HepG2 (cell line): ENCODE data around the gene RNF17. TPM values are rescaled to one million over a fixed set of nuclear protein-coding genes. Genes with fewer than 3 reads are reported as not detected.

ENCODE experiments used
- ATAC-seq: fragments of 200-7000 bp; cut with Tn5 transposase; 3 replicates; pipeline ENCODE4 v1.9.1; 2020; ENCODE audit warnings: mild to moderate bottlenecking, moderate library complexity
- BruUV-seq: library from RNA; stranded (reverse); fragments of 400-500 nt; replicated peaks from 2 replicates; lab custom pipeline; 2021; lab: Mats Ljungman, UMichigan
- CTCF ChIA-PET: fragments of 300-600 bp; formaldehyde crosslinking; extraction: SDS; loops from one replicate; lab custom pipeline; 2021; ENCODE audit warnings: low total read pairs, inconsistent platforms, low intra/inter-chr PET ratio; lab: Yijun Ruan, JAX
- POLR2A ChIA-PET: fragments of 350-600 bp; sonication (Branson Sonifier 250); formaldehyde crosslinking; loops from one replicate; lab custom pipeline; 2020; ENCODE audit warnings: antibody characterized with exemption, inconsistent platforms; lab: Yijun Ruan, JAX
- DNase-seq: peaks from one replicate; pipeline ENCODE4 v3.0.0-alpha.2; 2015; ENCODE audit warnings: low spot score
- FAIRE-seq: peaks from 3 replicates; lab custom pipeline; 2011; peaks lifted over from hg19 to GRCh38; lab: Jason Lieb, UNC
- H2AFZ ChIP-seq: one replicate; pipeline ENCODE4 v1.6.1; 2011; ENCODE audit warnings: low read length, inconsistent platforms
- H3K27ac ChIP-seq: fragments of 300-600 bp; 3 replicates; pipeline ENCODE4 v1.8.0; 2011; ENCODE audit warnings: mixed run types, mild to moderate bottlenecking, mixed read lengths, low read length, inconsistent platforms; ENCODE audit not compliant: insufficient read depth; ENCODE audit errors: extremely low read length
- H3K27me3 ChIP-seq, 2 experiments: fragments of 200-600 bp in 1 of 2; 2 replicates in 1 of 2; 3 replicates in 1 of 2; pipeline versions ENCODE4 v1.6.0 to v1.8.0; 2011; ENCODE audit warnings: low read length in 2 of 2, mild to moderate bottlenecking in 2 of 2, moderate library complexity in 2 of 2, inconsistent platforms in 1 of 2; ENCODE audit not compliant: insufficient read depth in 2 of 2, control insufficient read depth in 1 of 2
- H3K36me3 ChIP-seq, 2 experiments: fragments of 200-600 bp in 1 of 2; replicated peaks in 1 of 2; 2 replicates in 1 of 2; 3 replicates in 1 of 2; pipeline versions ENCODE4 v1.5.1 to v1.8.0; 2011; ENCODE audit warnings: low read length in 2 of 2, inconsistent platforms in 1 of 2; ENCODE audit not compliant: insufficient read depth in 2 of 2, control insufficient read depth in 1 of 2
- H3K4me1 ChIP-seq: 2 replicates; pipeline ENCODE4 v1.5.1; 2012; ENCODE audit warnings: low read length, inconsistent platforms; ENCODE audit not compliant: insufficient read depth
- H3K4me2 ChIP-seq: 2 replicates; pipeline ENCODE4 v1.6.0; 2011; ENCODE audit warnings: low read depth, low read length, inconsistent platforms
- H3K4me3 ChIP-seq, 3 experiments: fragments of 200-600 bp in 1 of 3; sonication (generic), shearing (Covaris generic) in 1 of 3; replicated peaks in 1 of 3; 2 replicates each; pipeline ENCODE4 v1.5.1; 2011 to 2016; ENCODE audit warnings: low read length in 3 of 3, inconsistent platforms in 2 of 3, low read depth in 2 of 3, mild to moderate bottlenecking in 2 of 3, control low read depth in 1 of 3, mixed read lengths in 1 of 3; ENCODE audit not compliant: insufficient read depth in 1 of 3
- H3K79me2 ChIP-seq: one replicate; pipeline ENCODE4 v1.6.1; 2011; ENCODE audit warnings: low read length, inconsistent platforms; ENCODE audit not compliant: insufficient read depth
- H3K9ac ChIP-seq: 2 replicates; pipeline ENCODE4 v1.6.0; 2011; ENCODE audit warnings: mild to moderate bottlenecking, low read depth, low read length, inconsistent platforms; ENCODE audit not compliant: insufficient read depth
- H3K9me3 ChIP-seq: 2 replicates; pipeline ENCODE4 v1.5.1; 2012; ENCODE audit warnings: mild to moderate bottlenecking, low read length
- H4K20me1 ChIP-seq: 2 replicates; pipeline ENCODE4 v1.6.0; 2011; ENCODE audit warnings: inconsistent platforms, mild to moderate bottlenecking, low read length, moderate library complexity; ENCODE audit not compliant: insufficient read depth
- BORCS8-MEF2B ChIP-seq: sonication (generic); formaldehyde crosslinking; IDR thresholded peaks from 2 replicates; pipeline ENCODE4 v1.8.0; 2022; ENCODE audit warnings: mild to moderate bottlenecking, missing genetic modification reagents
- GATAD1 ChIP-seq: IDR thresholded peaks from 2 replicates; pipeline ENCODE4 v1.6.1; 2016; ENCODE audit warnings: missing genetic modification reagents, missing compliant biosample characterization
- REL ChIP-seq: sonication (generic); formaldehyde crosslinking; conservative IDR thresholded peaks from 2 replicates; pipeline ENCODE4 v1.8.0; 2022; ENCODE audit warnings: mild to moderate bottlenecking, missing genetic modification reagents, moderate library complexity
- ZFX ChIP-seq: sonication (generic); formaldehyde crosslinking; IDR thresholded peaks from 2 replicates; pipeline ENCODE4 v1.4.0; 2020; ENCODE audit warnings: mild to moderate bottlenecking, low read depth, missing genetic modification reagents, moderate library complexity
- ZIK1 ChIP-seq: sonication (generic); formaldehyde crosslinking; IDR thresholded peaks from 2 replicates; pipeline ENCODE4 v1.5.0; 2020; ENCODE audit warnings: mild to moderate bottlenecking, low read depth, missing genetic modification reagents, borderline replicate concordance
- ZMYM4 ChIP-seq: sonication (generic); formaldehyde crosslinking; IDR thresholded peaks from 2 replicates; pipeline ENCODE4 v1.8.1; 2023; ENCODE audit warnings: mild to moderate bottlenecking, missing genetic modification reagents
- ZNF253 ChIP-seq: sonication (generic); formaldehyde crosslinking; IDR thresholded peaks from 2 replicates; pipeline ENCODE4 v1.8.0; 2022; ENCODE audit warnings: mild to moderate bottlenecking, missing genetic modification reagents, borderline replicate concordance
- ZNF557 ChIP-seq: sonication (generic); formaldehyde crosslinking; IDR thresholded peaks from 2 replicates; pipeline ENCODE4 v1.4.0; 2020; ENCODE audit warnings: missing genetic modification reagents
- ZNF891 ChIP-seq: sonication (generic); formaldehyde crosslinking; IDR thresholded peaks from 2 replicates; pipeline ENCODE4 v1.5.0; 2020; ENCODE audit warnings: mild to moderate bottlenecking, missing genetic modification reagents
- ZSCAN30 ChIP-seq: sonication (generic); formaldehyde crosslinking; IDR thresholded peaks from 2 replicates; pipeline ENCODE4 v1.5.0; 2020; ENCODE audit warnings: mild to moderate bottlenecking, missing genetic modification reagents
- WGBS: methylation state at CpG from one replicate; pipeline ENCODE4 v1.1.6; 2017; ENCODE audit warnings: low lambda C conversion rate; 5-methylcytosine and 5-hydroxymethylcytosine counted together
- in situ Hi-C: cut with HindIII; loops from 2 replicates; pipeline ENCODE4 v1.10.0; 2017; ENCODE audit warnings: low pct_unique_long_range_greater_than_20kb; ENCODE audit not compliant: extremely low pct_ligation_motif_present
- intact Hi-C: fragments of 100-400 bp; cut with micrococcal nuclease; formaldehyde crosslinking; loops from one replicate; pipeline ENCODE4 v1.10.0; 2022; ENCODE audit not compliant: unreplicated experiment
- polyA plus RNA-seq, 8 experiments: library from polyadenylated mRNA; depleted of rRNA in 3 of 8; stranded (reverse) in 7 of 8; unstranded in 1 of 8; fragments of >200 nt; fragmentation: Illumina TruSeq in 4 of 8; extraction: Trizol in 4 of 8; gene quantifications; 2 replicates each; pipeline versions ENCODE4 v1.2.1 to v1.2.3, GENCODE V29; 2011 to 2016; ENCODE audit warnings: low read depth in 4 of 8, missing spikeins in 1 of 8, mixed read lengths in 1 of 8; ENCODE audit not compliant: insufficient read depth in 1 of 8
- total RNA-seq, 5 experiments: library from RNA; depleted of rRNA; stranded (reverse); fragments of >200 nt; fragmentation: Illumina TruSeq; extraction: Trizol; gene quantifications; 2 replicates each; pipeline ENCODE4 v1.2.3, GENCODE V29; 2016; ENCODE audit warnings: low read depth in 1 of 5
- TF ChIP-seq, protein P1 (sequence below): sonication (generic); formaldehyde crosslinking; conservative IDR thresholded peaks from 2 replicates; pipeline ENCODE4 v1.4.0; 2020; ENCODE audit warnings: missing genetic modification reagents
- TF ChIP-seq, protein P2 (sequence below): sonication (generic); formaldehyde crosslinking; IDR thresholded peaks from 2 replicates; pipeline ENCODE4 v1.4.0; 2020; ENCODE audit warnings: missing genetic modification reagents, mild to moderate bottlenecking, borderline replicate concordance
- TF ChIP-seq, protein P3 (sequence below): sonication (generic); formaldehyde crosslinking; IDR thresholded peaks from 2 replicates; pipeline ENCODE4 v1.5.1; 2020; ENCODE audit warnings: missing genetic modification reagents, mild to moderate bottlenecking, borderline replicate concordance
- TF ChIP-seq, protein P4 (sequence below), 2 experiments: fragments of 450-650 bp in 1 of 2; sonication (generic) in 1 of 2; formaldehyde crosslinking; IDR thresholded peaks; 2 replicates each; pipeline versions ENCODE4 v1.5.0 to v1.8.0; 2020 to 2022; ENCODE audit warnings: mild to moderate bottlenecking in 1 of 2, missing genetic modification reagents in 1 of 2
- TF ChIP-seq, protein P5 (sequence below): sonication (generic); formaldehyde crosslinking; IDR thresholded peaks from 2 replicates; pipeline ENCODE4 v1.4.0; 2020; ENCODE audit warnings: missing genetic modification reagents

The RNF17 gene
- total and polyA plus RNA-seq, 2 of the 13 experiments (the other 11 are each of a cell fraction or from before 2014, with no cell fraction given) = not detected

DNA sequence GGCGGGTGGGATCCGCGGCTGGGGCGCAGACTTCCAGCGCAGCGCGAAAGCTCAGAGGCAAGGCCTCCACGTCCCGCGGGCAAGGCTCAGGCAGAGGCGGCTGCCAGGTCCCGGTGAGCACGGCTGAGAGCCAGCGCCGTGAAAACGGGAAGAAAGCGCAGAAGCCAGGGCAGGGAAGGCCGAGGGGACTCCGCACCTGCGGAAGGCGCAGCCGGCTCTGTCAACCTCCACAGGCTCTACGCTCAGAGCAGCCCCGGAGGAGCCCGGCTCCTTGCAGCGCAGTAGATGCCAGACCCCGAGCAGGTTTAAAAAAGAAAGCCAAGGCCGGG lies 131.0 kb downstream of the RNF17 start:
- ATAC-seq = no peak
- H3K27ac ChIP-seq = no peak overlapping the region
- CTCF ChIA-PET = no interaction called here
- DNase-seq = no peak
- no peak overlapping the region for H3K4me2 ChIP-seq
- no peaks in the 10 kb centered on the region for H3K9me3 ChIP-seq
- in situ Hi-C loops (no loop called here), intact Hi-C loops (no loop called here)
- FAIRE-seq = no peak
- H3K4me3 ChIP-seq = no peak overlapping the region
- no peaks in the 10 kb centered on the region for H3K79me2 ChIP-seq
- no peak overlapping the region for H2AFZ ChIP-seq
- H3K27me3 ChIP-seq = no peaks in the 10 kb centered on the region
- H3K4me1 ChIP-seq = no peaks in the 10 kb centered on the region
- H3K36me3 ChIP-seq = peaks cover 8 to 39% of the 10 kb centered on the region in 2 experiments; a peak in 3 of 5 replicates
- POLR2A ChIA-PET = no interaction called here
- 100% methylated on average over 13 of the region's 28 CpGs for WGBS
- H4K20me1 ChIP-seq = no peaks in the 10 kb centered on the region
- no TSS peak for BruUV-seq
- H3K9ac ChIP-seq = no peak overlapping the region
- TF ChIP-seq ZNF253 (CRISPR knock-in tag) = no peak
- no peak for TF ChIP-seq BORCS8-MEF2B (CRISPR knock-in tag)
- no peak for TF ChIP-seq ZNF557 (CRISPR knock-in tag)
- TF ChIP-seq, protein P1, sequence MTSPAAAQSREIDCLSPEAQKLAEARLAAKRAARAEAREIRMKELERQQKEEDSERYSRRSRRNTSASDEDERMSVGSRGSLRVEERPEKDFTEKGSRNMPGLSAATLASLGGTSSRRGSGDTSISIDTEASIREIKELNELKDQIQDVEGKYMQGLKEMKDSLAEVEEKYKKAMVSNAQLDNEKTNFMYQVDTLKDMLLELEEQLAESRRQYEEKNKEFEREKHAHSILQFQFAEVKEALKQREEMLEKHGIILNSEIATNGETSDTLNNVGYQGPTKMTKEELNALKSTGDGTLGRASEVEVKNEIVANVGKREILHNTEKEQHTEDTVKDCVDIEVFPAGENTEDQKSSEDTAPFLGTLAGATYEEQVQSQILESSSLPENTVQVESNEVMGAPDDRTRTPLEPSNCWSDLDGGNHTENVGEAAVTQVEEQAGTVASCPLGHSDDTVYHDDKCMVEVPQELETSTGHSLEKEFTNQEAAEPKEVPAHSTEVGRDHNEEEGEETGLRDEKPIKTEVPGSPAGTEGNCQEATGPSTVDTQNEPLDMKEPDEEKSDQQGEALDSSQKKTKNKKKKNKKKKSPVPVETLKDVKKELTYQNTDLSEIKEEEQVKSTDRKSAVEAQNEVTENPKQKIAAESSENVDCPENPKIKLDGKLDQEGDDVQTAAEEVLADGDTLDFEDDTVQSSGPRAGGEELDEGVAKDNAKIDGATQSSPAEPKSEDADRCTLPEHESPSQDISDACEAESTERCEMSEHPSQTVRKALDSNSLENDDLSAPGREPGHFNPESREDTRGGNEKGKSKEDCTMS (CRISPR knock-in tag) = no peak
- TF ChIP-seq ZFX (CRISPR knock-in tag) = no peak
- TF ChIP-seq REL (CRISPR knock-in tag) = no peak
- no peak for TF ChIP-seq ZMYM4 (CRISPR knock-in tag)
- TF ChIP-seq, protein P2, sequence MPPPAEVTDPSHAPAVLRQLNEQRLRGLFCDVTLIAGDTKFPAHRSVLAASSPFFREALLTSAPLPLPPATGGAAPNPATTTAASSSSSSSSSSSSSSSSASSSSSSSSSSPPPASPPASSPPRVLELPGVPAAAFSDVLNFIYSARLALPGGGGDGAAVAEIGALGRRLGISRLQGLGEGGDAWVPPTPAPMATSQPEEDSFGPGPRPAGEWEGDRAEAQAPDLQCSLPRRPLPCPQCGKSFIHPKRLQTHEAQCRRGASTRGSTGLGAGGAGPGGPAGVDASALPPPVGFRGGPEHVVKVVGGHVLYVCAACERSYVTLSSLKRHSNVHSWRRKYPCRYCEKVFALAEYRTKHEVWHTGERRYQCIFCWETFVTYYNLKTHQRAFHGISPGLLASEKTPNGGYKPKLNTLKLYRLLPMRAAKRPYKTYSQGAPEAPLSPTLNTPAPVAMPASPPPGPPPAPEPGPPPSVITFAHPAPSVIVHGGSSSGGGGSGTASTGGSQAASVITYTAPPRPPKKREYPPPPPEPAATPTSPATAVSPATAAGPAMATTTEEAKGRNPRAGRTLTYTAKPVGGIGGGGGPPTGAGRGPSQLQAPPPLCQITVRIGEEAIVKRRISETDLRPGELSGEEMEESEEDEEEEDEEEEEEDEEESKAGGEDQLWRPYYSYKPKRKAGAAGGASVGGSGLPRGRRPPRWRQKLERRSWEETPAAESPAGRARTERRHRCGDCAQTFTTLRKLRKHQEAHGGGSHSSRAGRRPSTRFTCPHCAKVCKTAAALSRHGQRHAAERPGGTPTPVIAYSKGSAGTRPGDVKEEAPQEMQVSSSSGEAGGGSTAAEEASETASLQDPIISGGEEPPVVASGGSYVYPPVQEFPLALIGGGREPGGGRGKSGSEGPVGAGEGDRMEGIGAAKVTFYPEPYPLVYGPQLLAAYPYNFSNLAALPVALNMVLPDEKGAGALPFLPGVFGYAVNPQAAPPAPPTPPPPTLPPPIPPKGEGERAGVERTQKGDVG (CRISPR knock-in tag) = no peak
- TF ChIP-seq ZSCAN30 (CRISPR knock-in tag) = no peak
- TF ChIP-seq, protein P3, sequence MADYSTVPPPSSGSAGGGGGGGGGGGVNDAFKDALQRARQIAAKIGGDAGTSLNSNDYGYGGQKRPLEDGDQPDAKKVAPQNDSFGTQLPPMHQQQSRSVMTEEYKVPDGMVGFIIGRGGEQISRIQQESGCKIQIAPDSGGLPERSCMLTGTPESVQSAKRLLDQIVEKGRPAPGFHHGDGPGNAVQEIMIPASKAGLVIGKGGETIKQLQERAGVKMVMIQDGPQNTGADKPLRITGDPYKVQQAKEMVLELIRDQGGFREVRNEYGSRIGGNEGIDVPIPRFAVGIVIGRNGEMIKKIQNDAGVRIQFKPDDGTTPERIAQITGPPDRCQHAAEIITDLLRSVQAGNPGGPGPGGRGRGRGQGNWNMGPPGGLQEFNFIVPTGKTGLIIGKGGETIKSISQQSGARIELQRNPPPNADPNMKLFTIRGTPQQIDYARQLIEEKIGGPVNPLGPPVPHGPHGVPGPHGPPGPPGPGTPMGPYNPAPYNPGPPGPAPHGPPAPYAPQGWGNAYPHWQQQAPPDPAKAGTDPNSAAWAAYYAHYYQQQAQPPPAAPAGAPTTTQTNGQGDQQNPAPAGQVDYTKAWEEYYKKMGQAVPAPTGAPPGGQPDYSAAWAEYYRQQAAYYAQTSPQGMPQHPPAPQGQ = no peak
- no peak for TF ChIP-seq ZNF891
- TF ChIP-seq GATAD1 (CRISPR knock-in tag) = no peak
- TF ChIP-seq, protein P4, sequence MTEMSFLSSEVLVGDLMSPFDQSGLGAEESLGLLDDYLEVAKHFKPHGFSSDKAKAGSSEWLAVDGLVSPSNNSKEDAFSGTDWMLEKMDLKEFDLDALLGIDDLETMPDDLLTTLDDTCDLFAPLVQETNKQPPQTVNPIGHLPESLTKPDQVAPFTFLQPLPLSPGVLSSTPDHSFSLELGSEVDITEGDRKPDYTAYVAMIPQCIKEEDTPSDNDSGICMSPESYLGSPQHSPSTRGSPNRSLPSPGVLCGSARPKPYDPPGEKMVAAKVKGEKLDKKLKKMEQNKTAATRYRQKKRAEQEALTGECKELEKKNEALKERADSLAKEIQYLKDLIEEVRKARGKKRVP (CRISPR knock-in tag; IDR thresholded peaks at IDR 0.05) = no peak
- TF ChIP-seq ZIK1 (CRISPR knock-in tag) = no peak
- TF ChIP-seq, protein P5, sequence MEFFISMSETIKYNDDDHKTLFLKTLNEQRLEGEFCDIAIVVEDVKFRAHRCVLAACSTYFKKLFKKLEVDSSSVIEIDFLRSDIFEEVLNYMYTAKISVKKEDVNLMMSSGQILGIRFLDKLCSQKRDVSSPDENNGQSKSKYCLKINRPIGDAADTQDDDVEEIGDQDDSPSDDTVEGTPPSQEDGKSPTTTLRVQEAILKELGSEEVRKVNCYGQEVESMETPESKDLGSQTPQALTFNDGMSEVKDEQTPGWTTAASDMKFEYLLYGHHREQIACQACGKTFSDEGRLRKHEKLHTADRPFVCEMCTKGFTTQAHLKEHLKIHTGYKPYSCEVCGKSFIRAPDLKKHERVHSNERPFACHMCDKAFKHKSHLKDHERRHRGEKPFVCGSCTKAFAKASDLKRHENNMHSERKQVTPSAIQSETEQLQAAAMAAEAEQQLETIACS (CRISPR knock-in tag) = no peak
